NCI-H128 (cell line): Measurements from ENCODE around the gene UBE2J2.

Source experiments
- DNase-seq: peaks from one replicate; lab custom pipeline; 2025; ENCODE audit not compliant: unreplicated experiment; lab: John Stamatoyannopoulos, UW

The UBE2J2 gene

DNA sequence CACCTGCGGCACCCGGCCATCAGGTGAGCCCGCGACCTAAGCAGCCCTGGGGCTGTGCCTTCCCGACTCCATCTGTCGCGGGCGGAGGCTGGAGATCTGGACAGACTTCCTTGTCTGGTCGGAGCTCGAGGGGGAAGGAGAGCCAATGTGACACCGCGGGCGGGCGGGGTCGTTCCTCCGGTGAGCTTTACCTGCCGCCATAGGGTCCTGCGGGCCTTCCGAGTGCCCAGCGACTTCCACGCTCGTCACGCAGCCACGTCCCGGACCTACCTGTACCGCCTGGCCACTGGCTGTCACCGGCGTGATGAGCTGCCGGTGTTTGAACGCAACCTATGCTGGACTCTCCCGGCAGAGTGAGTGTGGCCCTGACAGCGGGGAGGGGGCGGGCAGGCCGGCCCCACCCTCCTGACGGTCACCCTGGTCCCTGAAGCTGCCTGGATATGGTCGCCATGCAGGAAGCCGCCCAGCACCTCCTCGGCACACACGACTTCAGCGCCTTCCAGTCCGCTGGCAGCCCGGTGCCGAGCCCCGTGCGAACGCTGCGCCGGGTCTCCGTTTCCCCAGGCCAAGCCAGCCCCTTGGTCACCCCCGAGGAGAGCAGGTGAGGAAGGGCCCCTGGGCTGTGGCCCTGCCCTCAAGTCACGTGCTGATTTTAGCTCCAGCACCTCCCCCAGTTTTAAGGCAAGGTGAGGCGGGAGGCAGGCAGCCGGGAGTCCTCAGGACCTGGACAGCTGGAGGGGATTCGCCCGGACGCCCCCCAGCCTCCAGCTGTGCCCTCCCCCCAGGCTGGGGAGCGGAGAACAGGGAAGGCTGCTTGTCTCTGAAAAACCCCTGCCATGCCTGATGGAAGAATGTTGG is 35.8 kb upstream of the UBE2J2 start:
- no peak for DNase-seq

DNA sequence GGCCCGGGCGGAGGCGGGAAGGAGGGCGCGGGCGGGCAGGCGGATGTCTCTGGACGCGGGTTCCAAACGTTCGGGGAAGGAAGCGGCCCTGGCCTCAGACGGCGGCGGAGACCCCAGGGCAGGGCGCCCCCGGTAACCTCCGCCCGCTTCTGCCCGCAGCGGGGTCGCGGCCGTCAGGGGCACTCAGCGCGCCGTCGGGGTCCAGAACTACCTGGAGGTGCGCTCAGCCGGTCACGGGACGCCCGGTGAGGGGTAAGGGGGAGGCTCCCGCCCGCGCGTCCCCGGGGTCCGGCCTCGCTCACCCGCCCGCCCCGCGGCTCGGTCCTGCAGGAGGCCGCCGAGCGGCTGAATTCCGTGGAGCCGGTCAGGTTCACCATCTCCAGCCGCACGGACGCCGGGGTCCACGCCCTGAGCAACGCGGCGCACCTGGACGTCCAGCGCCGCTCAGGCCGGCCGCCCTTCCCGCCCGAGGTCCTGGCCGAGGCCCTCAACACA is 35.1 kb upstream of the UBE2J2 start:
- no peak for DNase-seq

DNA sequence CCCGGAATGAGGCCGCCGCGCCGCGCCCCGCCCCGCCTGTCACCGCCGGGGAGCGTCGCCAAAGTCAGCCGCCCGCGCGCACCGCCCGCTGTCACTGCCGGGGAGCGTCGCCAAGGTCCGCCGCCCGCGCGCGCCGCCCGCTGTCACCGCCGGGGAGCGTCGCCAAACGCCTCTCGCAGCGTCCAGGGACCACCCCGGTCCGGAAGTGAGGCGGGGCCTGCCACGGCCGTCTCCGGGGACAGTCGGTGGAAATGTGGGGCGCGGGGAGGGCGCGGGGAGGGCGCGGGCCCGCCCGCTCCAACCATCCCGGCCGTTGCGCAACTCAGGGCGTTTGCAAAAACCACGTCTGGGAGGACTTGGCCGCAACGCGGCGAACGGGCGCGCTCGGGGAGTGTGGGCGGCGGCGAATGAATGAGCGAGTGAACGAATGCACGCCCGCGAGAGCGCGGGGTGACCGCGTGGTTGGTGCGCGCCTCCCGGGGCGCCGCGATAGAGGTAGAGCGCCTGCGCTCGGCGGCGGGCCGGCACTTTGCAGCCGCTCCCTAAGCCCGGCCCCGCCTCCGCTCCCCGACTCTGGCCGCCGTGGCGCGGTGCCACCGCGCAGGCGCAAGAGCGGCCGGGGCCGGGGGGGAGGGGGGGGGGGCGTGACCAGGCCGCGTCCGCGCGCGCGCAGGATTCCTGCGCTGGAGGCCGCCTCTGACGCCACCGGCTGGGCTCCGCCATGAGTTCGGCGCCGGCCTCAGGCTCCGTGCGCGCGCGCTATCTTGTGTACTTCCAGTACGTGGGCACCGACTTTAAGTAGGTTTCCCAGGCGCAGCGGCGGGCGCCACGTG is 34.5 kb upstream of the UBE2J2 start, which contains the start of the genes ACAP3 and PUSL1:
Gene ACAP3 (minus strand): TSS at position 8 of the 833 bp plus-strand sequence. CDS start 115 bp downstream, outside the sequence.
Gene PUSL1 (plus strand): TSS at position 675 of the 833 bp plus-strand sequence. CDS start 47 bp downstream, at position 722.
- peak; percentile 77 for DNase-seq

DNA sequence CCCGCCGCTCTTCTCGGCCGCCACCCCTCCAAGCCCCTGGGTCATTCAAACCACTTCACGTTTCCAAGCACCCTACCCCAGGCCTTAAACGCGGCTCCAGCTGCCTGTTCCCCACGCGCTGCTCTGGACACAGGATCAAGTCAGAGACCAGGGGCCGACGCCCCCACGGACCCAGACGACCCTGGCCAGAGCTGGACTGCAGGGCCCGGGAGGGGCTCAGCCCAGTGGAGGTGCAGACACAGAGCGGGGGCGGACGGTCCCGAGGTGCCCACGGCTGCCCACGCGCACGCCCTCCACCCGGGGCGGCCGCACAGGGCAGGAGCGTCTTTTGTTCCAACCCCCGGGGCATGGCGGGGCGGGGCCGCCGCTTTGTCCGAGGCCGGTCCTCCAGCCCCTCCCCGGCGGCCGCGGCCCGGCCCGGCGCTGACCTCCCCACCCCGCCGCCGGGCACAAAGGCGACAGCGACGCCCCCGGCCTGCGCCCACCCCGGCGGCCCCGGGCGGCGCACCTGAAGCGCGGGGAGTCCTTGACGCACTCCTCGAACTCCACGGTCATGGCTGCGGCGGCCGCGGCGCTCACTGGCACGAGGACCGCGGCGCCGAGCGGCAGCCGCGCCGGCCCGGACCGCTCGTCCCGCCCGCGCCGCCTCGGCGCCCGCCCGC is 33.7 kb upstream of the UBE2J2 start:
- no peak for DNase-seq

DNA sequence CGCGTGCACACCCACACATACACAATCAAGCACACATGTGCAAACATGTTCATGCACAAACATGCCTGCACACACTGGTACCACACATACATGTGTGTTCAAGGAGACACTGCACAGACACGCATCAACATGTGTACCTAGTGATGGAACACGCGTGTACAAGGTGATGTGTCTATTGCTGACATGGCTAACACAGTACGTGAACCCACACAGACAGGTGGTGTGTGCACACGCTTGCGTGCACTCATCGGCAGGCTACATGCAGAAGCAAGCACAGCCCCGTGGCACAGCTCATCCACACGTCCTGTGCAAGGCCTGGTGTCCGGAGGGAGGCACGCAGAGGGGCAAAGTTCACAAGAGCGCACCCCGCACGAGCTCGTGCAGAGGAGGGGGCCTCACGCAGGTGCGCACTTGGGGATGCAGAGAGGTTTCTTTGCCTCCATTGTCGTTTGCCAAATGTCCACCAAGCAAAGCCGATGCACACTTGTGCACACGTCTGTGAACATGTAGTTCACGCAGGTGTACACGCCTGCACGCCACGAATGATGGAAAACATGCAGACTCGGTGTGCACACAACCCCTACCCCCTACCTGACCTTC is 33.1 kb upstream of the UBE2J2 start:
- DNase-seq: no peak

DNA sequence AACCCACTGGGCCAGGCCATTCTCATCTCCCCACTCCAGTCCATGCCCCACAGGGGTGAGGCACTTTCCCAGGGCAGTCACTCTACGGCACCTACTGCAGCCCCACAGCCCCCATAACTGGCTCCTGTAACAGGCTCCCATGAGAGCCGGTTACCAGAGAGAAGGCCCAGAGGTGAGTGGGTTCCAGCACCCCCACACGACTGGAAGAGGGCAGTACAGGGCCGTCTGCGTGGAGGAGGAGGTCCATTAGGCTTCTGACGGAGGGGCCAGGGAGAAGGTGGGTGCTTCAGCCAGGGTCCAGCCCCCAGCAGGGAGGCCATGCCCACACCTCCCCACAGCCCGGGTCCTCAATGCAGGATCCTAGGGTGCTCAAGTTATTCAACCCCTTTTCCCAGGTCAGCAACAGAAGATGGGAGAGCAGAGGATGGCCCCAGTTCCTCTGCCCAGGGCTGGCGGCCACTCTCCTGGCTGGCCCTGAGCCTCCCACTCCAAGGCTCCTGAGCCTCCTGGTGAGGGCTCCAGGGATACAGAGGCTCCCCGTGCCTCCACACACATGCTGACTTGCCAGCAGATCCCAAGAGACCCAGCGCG is 32.5 kb upstream of the UBE2J2 start:
- DNase-seq: no peak

DNA sequence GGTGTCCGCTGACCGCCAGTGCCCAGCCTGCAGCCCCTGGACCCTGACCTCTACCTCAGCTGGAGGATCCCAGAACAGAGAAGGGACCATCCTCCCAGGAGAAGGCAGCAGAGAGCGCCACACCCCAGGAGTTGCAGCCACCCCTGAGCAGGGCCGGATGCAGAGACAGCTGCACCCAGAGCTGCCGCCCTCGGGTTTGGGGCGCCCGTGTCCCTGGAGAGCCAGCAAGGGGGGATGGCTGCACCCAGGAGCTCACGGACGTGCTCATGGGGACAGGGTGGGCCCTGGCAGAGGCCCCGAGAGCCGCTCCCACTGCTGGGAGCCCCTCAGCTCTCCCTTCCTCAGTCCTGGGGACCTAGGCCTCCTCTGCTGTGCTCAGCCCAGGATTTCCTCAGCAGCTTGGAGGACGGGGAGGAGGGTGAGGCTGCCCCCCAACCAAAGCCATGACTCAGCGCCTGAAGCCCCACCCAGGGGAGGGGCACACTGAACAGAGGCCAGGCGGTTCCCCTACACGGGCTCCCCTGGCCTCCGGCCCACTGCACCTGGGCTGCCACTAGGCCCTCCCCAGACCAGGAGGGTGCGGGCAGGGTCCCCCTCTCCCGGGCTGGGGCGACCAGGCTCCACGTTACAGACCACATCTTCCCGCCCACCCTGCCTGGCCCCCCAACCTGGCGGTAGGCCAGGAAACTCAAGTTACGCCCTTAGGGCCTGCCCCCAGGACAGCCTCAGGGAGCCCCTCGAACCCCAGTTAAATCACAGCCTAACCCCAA is 31.8 kb upstream of the UBE2J2 start:
- no peak for DNase-seq

DNA sequence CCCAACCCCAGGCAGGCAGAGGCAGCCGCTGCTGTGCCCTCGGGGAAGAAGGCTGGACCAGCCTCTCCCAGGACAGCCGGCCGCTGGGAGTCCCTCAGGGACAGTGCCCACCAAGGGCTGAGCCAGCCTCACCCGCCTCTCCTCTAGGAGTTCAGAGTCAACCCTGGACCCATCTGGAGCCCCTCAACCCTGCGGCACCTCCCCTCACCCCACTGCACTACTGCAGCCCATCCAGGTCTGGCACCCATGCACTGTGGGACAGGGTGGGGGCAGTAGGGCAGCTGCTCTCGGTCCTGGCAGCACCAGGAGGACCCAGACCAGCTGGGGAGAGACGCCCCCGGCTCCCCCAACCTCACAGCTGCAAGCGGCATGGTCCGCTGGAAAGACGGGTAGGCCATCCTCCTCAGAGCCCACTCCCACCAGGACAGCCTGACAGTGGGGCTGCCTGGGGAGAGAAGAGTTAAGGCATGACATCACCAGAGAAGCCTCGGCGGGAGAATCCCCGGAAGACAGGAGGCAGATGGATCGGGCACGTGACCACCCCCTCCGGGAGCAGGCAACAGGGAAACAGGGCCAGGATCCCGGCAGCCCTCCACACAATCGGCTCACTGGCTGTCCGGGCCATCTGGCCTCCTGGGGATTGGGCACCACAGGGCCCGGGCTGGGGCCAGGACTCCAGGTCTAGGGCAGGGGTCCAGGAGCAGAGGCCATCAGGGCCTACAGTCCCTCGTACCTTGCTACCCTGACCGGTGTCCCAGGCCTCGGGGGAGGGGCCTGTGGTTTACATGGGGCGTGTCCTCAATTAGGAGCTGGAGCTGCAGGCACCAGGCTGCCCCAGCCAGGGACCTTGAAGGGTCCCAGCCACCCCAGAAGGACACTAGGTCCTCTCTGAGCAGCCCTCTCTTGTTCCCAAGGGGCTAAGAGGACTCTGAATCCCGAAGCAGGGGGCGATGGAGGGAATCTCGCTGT is 31.0 kb upstream of the UBE2J2 start:
- DNase-seq: peak; percentile 51

DNA sequence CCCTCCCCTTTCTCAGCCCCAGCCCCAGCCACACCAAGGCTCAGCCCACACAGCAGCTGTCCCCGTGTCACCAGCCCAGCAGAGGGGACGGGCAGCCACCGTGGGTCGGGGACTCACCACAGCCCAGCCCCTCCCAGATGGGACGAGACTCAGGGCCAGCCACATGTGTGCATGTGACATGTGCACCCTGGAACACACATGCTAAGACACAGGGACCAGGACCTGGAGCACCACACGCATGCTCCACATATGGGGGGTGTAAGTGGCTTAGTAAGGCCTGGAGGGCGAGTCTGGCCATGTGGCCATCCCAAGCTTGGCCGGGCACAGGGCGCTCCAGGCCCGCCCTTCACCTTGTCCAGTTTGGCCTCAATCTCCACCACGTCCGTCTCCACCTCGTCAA is 30.1 kb upstream of the UBE2J2 start:
- DNase-seq: no peak

DNA sequence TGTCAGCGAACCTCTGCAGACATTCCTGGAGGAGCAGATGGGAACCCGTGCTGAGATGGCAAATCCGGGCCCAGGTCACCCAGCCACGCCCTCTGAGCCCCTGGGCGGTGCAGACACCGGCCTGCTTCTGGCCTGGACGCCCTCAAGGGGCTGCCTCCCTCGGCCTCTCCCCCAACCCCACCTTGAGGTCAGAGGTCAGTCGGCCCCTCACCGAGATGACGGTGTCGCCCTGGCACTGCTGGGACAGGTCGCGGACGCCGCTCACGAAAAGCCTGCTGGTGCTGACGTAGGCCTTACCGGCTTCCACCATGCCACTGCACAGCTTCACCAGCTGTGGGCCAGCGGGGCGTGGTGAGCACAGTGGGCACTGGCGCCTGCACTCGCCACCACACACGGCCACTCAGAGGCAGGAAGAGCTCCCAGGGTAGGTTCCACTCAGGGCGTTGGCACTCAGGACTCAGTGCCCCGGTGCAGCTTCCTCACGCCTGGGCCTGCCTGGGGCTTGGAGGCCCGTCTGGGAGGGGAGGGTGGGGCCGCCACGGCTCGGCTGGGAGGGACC is 29.4 kb upstream of the UBE2J2 start:
- no peak for DNase-seq

DNA sequence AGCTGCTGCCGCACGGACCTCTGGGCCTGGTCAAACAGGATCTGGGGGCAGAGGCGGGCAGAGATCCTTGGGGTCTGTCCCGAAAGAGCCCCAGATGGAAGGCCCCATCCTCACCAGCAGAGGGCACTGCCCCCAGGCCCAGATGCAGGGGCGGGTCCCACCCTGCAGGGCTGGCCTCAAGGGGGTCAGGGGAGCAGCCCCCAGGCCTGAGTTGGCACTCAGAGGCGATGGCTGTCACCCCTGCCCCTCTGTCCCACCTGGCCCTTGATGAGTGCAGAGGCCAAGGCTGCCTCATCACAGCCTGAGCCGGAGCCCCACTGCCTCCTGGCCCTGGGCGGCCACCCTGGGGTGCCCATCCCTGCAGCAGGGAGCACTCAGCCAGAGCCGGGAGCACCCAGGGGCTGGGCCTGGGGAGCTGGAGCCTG is 28.4 kb upstream of the UBE2J2 start:
- DNase-seq: no peak

DNA sequence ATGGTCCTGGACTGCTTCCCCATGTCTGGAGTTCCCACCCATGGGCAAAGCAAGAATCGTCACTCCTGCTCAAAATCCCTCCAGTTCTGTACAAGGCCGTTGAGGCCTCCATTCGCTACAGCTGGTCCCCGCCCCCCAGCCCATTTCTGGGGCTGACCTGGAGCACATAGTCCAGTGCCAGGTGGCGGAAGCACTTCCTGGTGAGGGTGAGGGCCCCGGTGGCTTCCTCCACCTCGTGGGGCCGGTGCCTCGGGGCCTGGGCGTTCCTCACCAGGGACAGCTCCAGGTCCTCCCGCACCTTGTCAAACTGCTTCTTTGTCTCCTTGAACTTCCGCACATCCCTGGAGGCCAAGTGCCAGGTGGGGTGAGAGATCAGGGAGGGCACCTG is 26.7 kb upstream of the UBE2J2 start:
- DNase-seq: no peak

DNA sequence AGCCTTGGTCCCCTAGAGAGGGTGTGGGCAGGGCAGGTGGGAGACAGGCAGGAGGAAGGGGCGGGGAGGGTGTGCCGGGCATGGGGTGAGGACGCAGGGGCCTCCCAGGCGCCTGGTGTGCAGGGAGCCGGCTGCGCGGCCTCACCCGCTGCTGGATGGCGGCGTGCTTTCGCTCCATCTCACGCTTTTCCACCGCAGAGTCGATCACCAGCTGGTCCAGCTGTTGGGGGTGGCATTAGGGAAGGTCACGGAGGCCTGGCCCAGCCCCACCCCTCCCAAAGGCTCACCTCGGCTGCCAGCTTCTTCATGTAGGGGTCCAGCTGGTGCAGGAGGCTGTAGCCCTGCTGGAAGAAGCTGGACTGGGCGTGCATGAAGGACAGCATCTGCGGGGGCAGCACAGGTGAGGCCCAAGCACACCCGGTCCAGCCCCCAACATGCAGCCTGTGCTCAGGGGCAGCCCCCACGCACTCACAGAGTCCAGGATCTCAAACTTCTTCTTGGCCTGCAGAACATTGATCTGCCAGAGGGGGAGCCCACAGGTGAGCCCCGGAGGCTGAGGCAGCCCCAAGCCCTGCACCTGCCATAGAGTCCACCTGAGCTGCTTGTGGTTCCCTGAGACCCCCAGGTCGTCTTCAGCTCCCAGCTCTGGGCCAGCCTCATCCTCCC is 26.2 kb upstream of the UBE2J2 start:
- no peak for DNase-seq

DNA sequence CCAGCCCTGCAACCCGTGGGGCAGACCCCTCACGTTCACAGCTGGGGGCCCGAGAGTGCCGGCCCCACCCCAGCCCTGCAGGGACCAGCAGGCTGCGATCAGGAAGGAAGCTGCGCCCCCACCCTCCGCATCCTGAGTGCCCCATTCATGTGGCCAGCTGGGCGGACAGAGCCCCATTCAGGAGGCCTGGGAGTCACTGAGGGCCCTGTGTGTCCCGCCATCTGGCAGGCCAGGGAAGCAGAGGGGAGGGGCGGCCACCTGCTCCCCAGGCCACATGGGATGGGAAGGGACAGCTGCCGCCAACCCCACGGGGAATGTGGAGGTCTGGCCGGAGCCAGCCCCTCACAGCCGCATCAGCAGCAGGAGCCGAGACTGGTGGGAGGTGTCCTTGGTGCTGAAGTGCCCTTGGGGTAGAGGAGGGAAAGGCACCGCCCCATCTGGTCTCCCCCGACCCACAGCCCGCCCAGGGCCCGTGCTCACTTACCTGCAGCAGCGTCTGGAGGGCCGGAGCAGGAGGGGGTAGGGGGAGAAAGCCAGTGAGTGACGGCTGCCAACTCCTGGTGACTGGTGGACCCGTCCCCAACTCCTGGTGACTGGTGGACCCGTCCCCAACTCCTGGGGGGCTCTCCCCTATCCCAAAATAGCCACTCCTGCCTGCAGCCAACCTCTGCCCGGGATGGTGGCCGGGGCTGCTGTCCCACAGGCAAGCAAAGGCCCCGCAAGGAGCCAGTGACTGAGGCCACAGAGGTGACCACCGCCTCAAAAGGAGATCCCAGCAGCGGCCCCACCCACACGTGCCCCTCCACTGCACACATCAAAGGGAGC is 25.4 kb upstream of the UBE2J2 start:
- DNase-seq: no peak

DNA sequence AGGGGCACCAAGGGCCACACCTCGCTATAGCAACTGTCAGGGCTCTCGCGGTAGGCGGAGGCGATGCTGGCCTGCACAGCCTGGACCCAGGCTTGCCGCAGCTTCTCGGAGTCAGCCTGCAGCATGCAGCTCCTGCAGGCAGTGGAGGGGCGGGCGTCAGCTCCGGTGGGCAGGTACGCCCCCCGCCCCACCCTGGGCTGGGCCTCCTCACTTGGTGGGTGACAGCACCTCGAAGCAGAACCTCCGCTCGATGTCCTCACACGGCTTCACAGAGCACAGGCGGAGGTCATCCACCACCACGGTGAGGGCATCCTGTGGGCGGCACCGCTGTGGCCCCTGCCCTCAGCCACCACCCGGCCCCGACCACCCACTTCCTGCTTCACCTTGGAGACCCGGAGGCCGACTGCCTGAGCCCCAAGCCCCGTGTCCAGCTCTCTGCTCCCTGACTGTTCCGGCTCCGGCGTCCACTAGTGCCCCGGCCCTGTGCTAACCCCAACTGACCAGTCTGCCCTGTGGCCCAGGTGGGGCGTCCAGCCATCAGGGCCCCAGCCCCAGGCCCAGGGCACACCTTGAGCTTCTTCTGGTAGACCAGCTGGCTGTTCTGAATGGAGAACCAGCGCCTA is 24.3 kb upstream of the UBE2J2 start:
- no peak for DNase-seq
